ENCODE measurements around the gene B4GALT5. TPM values are rescaled to one million over a fixed set of nuclear protein-coding genes. Genes with fewer than 3 reads are reported as not detected.

B4GALT5 gene
- polyA plus RNA-seq, 1 donor (not counting 4 experiments of a cell fraction or from before 2014, with no cell fraction given), result 23.5 TPM

DNA sequence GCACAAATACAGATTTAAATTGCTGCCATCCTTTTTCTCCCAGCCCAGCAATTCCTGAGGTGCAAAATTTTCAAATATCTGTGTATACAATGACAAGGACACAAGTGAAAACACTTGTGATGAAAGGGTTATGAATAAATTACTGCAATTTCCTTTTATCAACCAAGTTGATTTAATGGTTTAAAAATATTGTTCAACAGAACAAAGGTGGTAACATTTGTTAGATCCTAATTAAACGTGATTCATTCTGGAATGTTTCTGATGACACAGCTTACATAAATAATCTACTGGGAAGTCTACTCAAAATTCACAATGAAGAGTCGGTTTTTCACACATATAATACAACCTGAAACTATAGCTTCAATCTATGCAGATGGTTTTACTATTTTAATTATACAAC is 17.1 kb downstream of the B4GALT5 start:
- Histone ChIP-seq H3K9ac (ENCODE audit: control insufficient read depth, extremely low read depth, insufficient read depth, low read length) (no peak overlapping the region), H3K9me3 (ENCODE audit: control insufficient read depth, low read depth, low read length) (no peaks in the 10 kb centered on the region), H4K20me1 (ENCODE audit: control insufficient read depth, extremely low read depth, insufficient read depth, low read length) (peaks cover 4% of the 10 kb centered on the region), H3K36me3 (ENCODE audit: control insufficient read depth in 2 of 2, extremely low read depth in 1 of 2, insufficient read depth in 2 of 2, low read length in 2 of 2) (no peaks in the 10 kb centered on the region), H3K79me2 (ENCODE audit: control insufficient read depth, insufficient read depth, low read length) (peaks cover 96% of the 10 kb centered on the region), H3K4me3 (ENCODE audit: control insufficient read depth in 2 of 3, extremely low read depth in 1 of 3, insufficient read depth in 2 of 3, low read depth in 1 of 3, low read length in 3 of 3) (no peak overlapping the region), H3K27ac (ENCODE audit: control insufficient read depth, insufficient read depth, low read length) (peak overlapping the region; percentile 56), H3K4me1 (ENCODE audit: control insufficient read depth, extremely low read depth, insufficient read depth, low read length) (peaks cover 70% of the 10 kb centered on the region), H3K4me2 (ENCODE audit: control insufficient read depth, extremely low read depth, insufficient read depth, low read depth, low read length) (peak overlapping the region; percentile 38), H2AFZ (ENCODE audit: control insufficient read depth, low read length) (no peak overlapping the region), H3K27me3 (ENCODE audit: control insufficient read depth, extremely low read depth, insufficient read depth, low read length) (no peaks in the 10 kb centered on the region), H3K9me1 (ENCODE audit: control insufficient read depth, extremely low read depth, insufficient read depth, low read length) (peaks cover 6% of the 10 kb centered on the region)
- dilution Hi-C loops (cut with MboI; ENCODE audit: extremely low pct_ligation_motif_present, low sequenced_read_pairs), result no loop called here
- no peak for TF ChIP-seq EZH2 (IDR thresholded peaks at IDR 0.05; ENCODE audit: low read length)
- TF ChIP-seq, protein P1, sequence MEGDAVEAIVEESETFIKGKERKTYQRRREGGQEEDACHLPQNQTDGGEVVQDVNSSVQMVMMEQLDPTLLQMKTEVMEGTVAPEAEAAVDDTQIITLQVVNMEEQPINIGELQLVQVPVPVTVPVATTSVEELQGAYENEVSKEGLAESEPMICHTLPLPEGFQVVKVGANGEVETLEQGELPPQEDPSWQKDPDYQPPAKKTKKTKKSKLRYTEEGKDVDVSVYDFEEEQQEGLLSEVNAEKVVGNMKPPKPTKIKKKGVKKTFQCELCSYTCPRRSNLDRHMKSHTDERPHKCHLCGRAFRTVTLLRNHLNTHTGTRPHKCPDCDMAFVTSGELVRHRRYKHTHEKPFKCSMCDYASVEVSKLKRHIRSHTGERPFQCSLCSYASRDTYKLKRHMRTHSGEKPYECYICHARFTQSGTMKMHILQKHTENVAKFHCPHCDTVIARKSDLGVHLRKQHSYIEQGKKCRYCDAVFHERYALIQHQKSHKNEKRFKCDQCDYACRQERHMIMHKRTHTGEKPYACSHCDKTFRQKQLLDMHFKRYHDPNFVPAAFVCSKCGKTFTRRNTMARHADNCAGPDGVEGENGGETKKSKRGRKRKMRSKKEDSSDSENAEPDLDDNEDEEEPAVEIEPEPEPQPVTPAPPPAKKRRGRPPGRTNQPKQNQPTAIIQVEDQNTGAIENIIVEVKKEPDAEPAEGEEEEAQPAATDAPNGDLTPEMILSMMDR (optimal IDR thresholded peaks at IDR 0.05 in 1 of 3, IDR thresholded peaks at IDR 0.05 in 1 of 3, conservative IDR thresholded peaks at IDR 0.05 in 1 of 3; ENCODE audit: extremely low read depth in 1 of 3, insufficient read depth in 2 of 3, low read length in 3 of 3), result no peak
- DNase-seq (ENCODE audit: low read depth, low spot score), result no peak
- no peak for FAIRE-seq

DNA sequence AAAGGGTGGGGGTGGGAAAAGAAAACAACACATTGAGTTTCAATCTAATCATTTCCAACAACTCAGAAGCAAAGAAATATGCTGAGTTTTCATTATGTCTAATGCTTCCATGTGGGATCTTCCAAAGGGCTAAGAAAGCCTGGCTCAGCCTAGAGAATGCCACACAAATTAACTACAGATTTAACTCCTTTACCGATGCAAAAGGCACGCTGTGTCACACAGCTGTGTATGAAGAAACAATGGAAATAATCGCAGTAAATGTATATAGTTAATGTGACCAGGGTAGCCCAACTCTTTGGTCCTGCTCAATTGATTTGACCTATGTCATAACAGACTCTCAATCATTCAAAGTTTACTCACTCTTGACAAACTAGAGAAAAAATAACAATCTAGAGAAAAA is 17.8 kb downstream of the B4GALT5 start:
- H3K9me1 ChIP-seq (ENCODE audit: control insufficient read depth, extremely low read depth, insufficient read depth, low read length), result peaks cover 6% of the 10 kb centered on the region
- no peak overlapping the region for H3K4me2 ChIP-seq (ENCODE audit: control insufficient read depth, extremely low read depth, insufficient read depth, low read depth, low read length)
- dilution Hi-C loops (cut with MboI; ENCODE audit: extremely low pct_ligation_motif_present, low sequenced_read_pairs), result no loop called here
- DNase-seq (ENCODE audit: low read depth, low spot score), result no peak
- H4K20me1 ChIP-seq (ENCODE audit: control insufficient read depth, extremely low read depth, insufficient read depth, low read length), result peaks cover 4% of the 10 kb centered on the region
- no peak for TF ChIP-seq EZH2 (IDR thresholded peaks at IDR 0.05; ENCODE audit: low read length)
- TF ChIP-seq, protein P1 (optimal IDR thresholded peaks at IDR 0.05 in 1 of 3, IDR thresholded peaks at IDR 0.05 in 1 of 3, conservative IDR thresholded peaks at IDR 0.05 in 1 of 3; ENCODE audit: extremely low read depth in 1 of 3, insufficient read depth in 2 of 3, low read length in 3 of 3), result no peak
- no peaks in the 10 kb centered on the region for H3K36me3 ChIP-seq (ENCODE audit: control insufficient read depth in 2 of 2, extremely low read depth in 1 of 2, insufficient read depth in 2 of 2, low read length in 2 of 2)
- no peaks in the 10 kb centered on the region for H3K9me3 ChIP-seq (ENCODE audit: control insufficient read depth, low read depth, low read length)
- H3K4me3 ChIP-seq (ENCODE audit: control insufficient read depth in 2 of 3, extremely low read depth in 1 of 3, insufficient read depth in 2 of 3, low read depth in 1 of 3, low read length in 3 of 3), result no peak overlapping the region
- H3K4me1 ChIP-seq (ENCODE audit: control insufficient read depth, extremely low read depth, insufficient read depth, low read length), result peaks cover 70% of the 10 kb centered on the region
- H3K27me3 ChIP-seq (ENCODE audit: control insufficient read depth, extremely low read depth, insufficient read depth, low read length), result no peaks in the 10 kb centered on the region
- peaks cover 95% of the 10 kb centered on the region for H3K79me2 ChIP-seq (ENCODE audit: control insufficient read depth, insufficient read depth, low read length)
- H3K9ac ChIP-seq (ENCODE audit: control insufficient read depth, extremely low read depth, insufficient read depth, low read length), result no peak overlapping the region
- no peak overlapping the region for H2AFZ ChIP-seq (ENCODE audit: control insufficient read depth, low read length)
- no peak overlapping the region for H3K27ac ChIP-seq (ENCODE audit: control insufficient read depth, insufficient read depth, low read length)
- no peak for FAIRE-seq
